Glutamatergic neuron (in vitro differentiated cells): ENCODE data around the gene TRIM49. TPM values are rescaled to one million over a fixed set of nuclear protein-coding genes. Genes with fewer than 3 reads are reported as not detected.
"Not testable (repeated sequence)": the region's sequence is repeated elsewhere in the genome, so short reads cannot be mapped to it uniquely, and the experiment has no call there.

Experiments used
- DNase-seq: peaks from one replicate; pipeline ENCODE4 v3.0.0; 2022
- H3K27ac Mint-ChIP-seq: one replicate; pipeline ENCODE4 v1.8.0; 2020; ENCODE audit warnings: mild to moderate bottlenecking, mixed read lengths, inconsistent platforms; ENCODE audit not compliant: unreplicated experiment
- H3K27me3 Mint-ChIP-seq: one replicate; pipeline ENCODE4 v1.8.0; 2020; ENCODE audit warnings: mild to moderate bottlenecking, moderate library complexity, mixed read lengths, inconsistent platforms; ENCODE audit not compliant: unreplicated experiment
- H3K36me3 Mint-ChIP-seq: one replicate; pipeline ENCODE4 v1.8.0; 2020; ENCODE audit warnings: mild to moderate bottlenecking, mixed read lengths, inconsistent platforms; ENCODE audit not compliant: unreplicated experiment
- H3K4me1 Mint-ChIP-seq: one replicate; pipeline ENCODE4 v1.8.0; 2020; ENCODE audit warnings: mild to moderate bottlenecking, low read depth, mixed read lengths, inconsistent platforms; ENCODE audit not compliant: unreplicated experiment
- H3K4me3 Mint-ChIP-seq: one replicate; pipeline ENCODE4 v1.8.0; 2020; ENCODE audit warnings: mild to moderate bottlenecking, mixed read lengths, inconsistent platforms; ENCODE audit not compliant: unreplicated experiment
- H3K9me3 Mint-ChIP-seq: one replicate; pipeline ENCODE4 v1.8.0; 2020; ENCODE audit warnings: mild to moderate bottlenecking, moderate library complexity, mixed read lengths, inconsistent platforms; ENCODE audit not compliant: unreplicated experiment
- long read RNA-seq: library from polyadenylated mRNA; unstranded; transcript quantifications from one replicate; pipeline ENCODE4 v2.0.0, GENCODE V29; 2020; ENCODE audit not compliant: unreplicated experiment
- total RNA-seq: library from RNA; stranded (reverse); fragmentation: NEBNext Ultra II Directional; extraction: Animal tissue kit (Norgen Biotek cat#: 25700); gene quantifications from one replicate; pipeline ENCODE4 v1.2.1, GENCODE V29; 2021; ENCODE audit not compliant: unreplicated experiment

The TRIM49 gene, protein sequence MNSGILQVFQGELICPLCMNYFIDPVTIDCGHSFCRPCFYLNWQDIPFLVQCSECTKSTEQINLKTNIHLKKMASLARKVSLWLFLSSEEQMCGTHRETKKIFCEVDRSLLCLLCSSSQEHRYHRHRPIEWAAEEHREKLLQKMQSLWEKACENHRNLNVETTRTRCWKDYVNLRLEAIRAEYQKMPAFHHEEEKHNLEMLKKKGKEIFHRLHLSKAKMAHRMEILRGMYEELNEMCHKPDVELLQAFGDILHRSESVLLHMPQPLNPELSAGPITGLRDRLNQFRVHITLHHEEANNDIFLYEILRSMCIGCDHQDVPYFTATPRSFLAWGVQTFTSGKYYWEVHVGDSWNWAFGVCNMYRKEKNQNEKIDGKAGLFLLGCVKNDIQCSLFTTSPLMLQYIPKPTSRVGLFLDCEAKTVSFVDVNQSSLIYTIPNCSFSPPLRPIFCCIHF
- total RNA-seq = 1.1 TPM
- long read RNA-seq, partial matches to known transcripts = 0 of 1 reads
- long read RNA-seq, other reads (novel, unspliced or antisense) = 1 of 1 reads

DNA sequence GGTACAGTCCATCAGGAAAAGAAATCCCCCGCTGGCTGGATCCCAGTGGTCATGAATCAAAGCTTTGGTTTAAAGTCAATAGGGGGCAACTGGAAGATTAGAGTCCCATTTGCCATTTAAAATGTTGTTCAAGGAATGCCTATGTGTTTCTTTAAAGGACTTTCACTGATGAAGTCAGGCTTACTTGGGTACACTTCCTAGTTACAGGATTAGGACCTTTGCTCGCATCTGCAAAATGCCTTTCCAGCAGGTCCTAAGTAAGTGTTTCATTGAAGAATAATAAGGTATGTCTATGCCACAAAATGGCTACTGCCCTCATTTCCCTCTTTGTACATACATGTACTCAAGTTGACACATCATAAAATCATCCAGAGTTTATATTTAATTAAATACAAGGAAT is at the start of gene TRIM49:
Gene TRIM49 (minus strand): TSS at position 101 of the 400 bp plus-strand sequence. CDS start 4,106 bp downstream, outside the sequence.
- H3K27me3 Mint-ChIP-seq, H3K36me3 Mint-ChIP-seq, H3K27ac Mint-ChIP-seq, H3K9me3 Mint-ChIP-seq, H3K4me3 Mint-ChIP-seq, DNase-seq, H3K4me1 Mint-ChIP-seq: not testable (repeated sequence)

DNA sequence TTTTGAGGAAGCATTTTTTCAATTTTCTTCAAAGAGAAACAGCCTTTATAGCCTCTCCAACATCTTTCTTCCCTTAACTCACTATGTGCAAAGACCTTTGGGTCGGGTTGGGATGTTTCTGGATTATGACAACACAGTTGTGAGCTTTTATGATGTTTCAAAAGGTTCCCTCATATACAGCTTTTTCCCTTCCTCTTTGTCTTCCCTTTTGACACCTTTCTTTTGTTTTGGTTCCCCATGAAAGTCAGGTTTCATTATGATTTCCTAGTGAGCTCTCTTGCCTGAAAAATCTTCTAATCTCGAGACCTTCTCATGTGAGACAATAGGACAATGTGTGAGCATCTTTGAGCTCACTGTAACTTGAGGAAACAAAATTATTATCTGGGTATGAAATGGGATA is 18.3 kb upstream of the TRIM49 start:
- DNase-seq, H3K27me3 Mint-ChIP-seq, H3K4me1 Mint-ChIP-seq, H3K27ac Mint-ChIP-seq, H3K4me3 Mint-ChIP-seq, H3K9me3 Mint-ChIP-seq, H3K36me3 Mint-ChIP-seq: not testable (repeated sequence)

DNA sequence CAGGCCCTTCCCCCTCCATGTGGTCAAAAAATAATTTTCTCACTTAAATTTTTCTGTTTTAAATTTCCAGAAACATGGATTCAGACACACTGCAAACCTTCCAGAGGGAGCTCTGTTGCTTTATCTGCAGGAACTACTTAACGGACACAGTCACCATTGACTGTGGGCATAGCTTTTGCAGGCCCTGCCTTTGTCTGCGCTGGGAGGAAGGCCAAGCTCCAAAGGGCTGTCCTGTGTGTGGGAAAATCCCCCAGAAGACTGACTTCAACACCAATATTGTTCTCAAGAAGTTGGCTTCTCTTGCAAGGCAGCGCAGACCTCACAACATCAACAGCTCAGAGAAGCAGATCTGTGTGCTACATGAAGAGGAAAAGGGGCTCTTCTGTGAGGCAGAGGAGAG is 11.6 kb upstream of the TRIM49 start:
- DNase-seq, H3K4me3 Mint-ChIP-seq, H3K27me3 Mint-ChIP-seq, H3K36me3 Mint-ChIP-seq, H3K4me1 Mint-ChIP-seq, H3K27ac Mint-ChIP-seq, H3K9me3 Mint-ChIP-seq: not testable (repeated sequence)

DNA sequence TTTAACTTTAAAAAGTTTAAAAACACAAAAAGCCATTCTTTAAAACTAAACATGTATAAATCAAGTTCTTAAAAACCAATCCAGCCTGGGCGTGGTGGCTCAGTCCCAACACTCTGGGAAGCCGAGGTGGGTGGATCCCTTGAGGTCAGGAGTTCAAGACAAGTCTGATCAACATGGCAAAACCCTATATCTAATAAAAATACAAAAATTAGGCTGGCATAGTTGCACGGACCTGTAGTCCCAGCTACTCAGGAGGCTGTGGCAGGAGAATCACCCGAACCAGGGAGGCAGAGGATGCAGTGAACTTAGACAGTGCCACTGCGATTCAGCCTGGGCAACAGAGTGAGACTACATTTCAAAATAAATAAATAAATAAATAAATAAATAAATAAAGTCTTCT is 5.2 kb upstream of the TRIM49 start:
- not testable (repeated sequence) for H3K4me3 Mint-ChIP-seq, H3K27ac Mint-ChIP-seq, DNase-seq, H3K4me1 Mint-ChIP-seq, H3K27me3 Mint-ChIP-seq, H3K36me3 Mint-ChIP-seq, H3K9me3 Mint-ChIP-seq

DNA sequence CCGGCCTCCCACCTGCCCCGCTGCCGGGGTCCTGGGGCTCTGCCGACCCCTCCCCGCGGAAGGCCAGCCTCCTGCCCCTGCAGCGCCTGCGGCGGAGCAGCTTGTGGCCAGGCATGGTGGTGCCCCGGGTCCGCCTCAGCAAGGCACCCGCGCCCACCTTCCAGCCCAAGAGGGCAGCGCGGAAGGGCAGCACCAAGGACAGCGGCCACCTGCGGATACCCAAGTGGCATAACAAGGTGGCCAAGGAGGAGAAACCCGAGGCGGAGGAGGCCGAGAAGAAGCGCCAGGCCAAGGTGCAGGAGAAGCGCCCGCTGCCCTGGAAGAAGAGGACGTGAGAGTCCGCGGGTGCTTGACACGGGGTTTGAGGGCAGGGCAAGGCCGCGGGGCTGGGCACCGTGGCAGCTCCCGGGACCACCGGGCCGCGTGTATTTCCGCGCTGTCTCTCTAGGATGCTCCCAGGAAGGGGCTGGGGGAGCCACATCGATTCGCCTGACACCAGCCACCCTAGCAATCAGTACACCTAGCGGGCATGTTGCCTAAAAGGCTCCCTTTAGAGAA is 20.8 kb downstream of the TRIM49 start:
- H3K27ac Mint-ChIP-seq, H3K4me1 Mint-ChIP-seq, H3K36me3 Mint-ChIP-seq, H3K27me3 Mint-ChIP-seq, H3K4me3 Mint-ChIP-seq, DNase-seq, H3K9me3 Mint-ChIP-seq: not testable (repeated sequence)

DNA sequence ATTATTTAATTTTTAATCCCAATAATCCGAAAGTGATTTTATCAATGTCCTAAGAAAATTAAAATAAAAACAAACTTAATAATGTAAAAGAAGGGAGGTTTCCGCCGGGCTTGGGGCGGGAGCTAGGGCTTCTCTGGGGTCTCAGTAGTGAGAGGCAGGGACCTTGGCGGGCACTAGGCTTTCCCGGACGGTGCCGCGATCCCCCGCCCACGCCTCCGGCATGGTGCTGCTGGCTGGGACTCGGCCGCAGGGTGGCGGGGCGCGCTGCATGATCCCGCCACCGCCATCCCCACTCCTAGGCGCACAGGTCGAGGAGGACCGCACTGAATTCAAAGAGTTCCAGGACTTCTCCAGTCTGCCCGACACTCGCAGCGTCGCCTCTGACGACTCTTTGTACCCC is 22.6 kb downstream of the TRIM49 start:
- H3K9me3 Mint-ChIP-seq, H3K36me3 Mint-ChIP-seq, H3K4me3 Mint-ChIP-seq, H3K27me3 Mint-ChIP-seq, H3K27ac Mint-ChIP-seq, DNase-seq, H3K4me1 Mint-ChIP-seq: not testable (repeated sequence)

DNA sequence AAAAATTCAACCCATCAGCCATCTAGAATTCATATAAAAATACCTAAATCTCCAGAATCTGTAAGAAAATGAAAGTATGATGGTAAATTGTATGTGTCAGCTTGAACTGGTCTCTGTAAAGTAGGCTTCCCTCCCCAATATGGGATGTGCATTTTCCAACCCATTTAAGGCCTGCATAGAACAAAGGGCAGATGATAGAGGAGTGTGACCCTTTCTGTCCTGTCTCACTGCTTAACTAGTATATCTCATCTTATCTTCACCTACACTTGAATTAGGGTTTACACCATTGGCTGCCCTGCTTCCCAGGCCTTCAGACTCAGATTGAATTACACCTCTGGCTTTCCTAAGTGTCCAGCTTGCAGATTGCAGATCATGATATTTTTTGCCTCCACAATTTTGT is 57.6 kb downstream of the TRIM49 start:
- not testable (repeated sequence) for H3K27me3 Mint-ChIP-seq, H3K36me3 Mint-ChIP-seq, H3K4me1 Mint-ChIP-seq, H3K4me3 Mint-ChIP-seq, H3K9me3 Mint-ChIP-seq, H3K27ac Mint-ChIP-seq, DNase-seq

Other genes with a start within 250 kb of the TRIM49 start
- not detected for gene TRIM77, start 98.3 kb downstream of the TRIM49 start, total RNA-seq
- 0.20 TPM for gene TRIM64B, start 69.9 kb upstream of the TRIM49 start, total RNA-seq
- gene TRIM49D1, start 113.7 kb upstream of the TRIM49 start, total RNA-seq = 1.2 TPM
- gene TRIM49D2, start 115.5 kb upstream of the TRIM49 start, total RNA-seq = 0.42 TPM
- 0.37 TPM for gene TRIM64, start 157.5 kb upstream of the TRIM49 start, total RNA-seq
- 1.2 TPM for gene TRIM49C, start 222.5 kb upstream of the TRIM49 start, total RNA-seq